Activated CD4-positive, alpha-beta T cell treated with anti-CD3 and anti-CD28 coated beads, Interleukin-2, Interleukin-4, amounts not matched to agents 100 ng/mL and 50 ng/mL, durations not matched to agents 16 hours and 8 hours (primary cell): Measurements from ENCODE around the gene CSTA.

Source experiments
- DNase-seq: peaks from one replicate; pipeline ENCODE4 v3.0.0-alpha.2; 2020; ENCODE audit warnings: low spot score

The CSTA gene

GRCh38 chr3:122322095-122323075 is 2.7 kb upstream of the CSTA start:
- peak; percentile 34 for DNase-seq

- no peak for DNase-seq
These were observed 721 bp downstream of the CSTA start for GRCh38 chr3:122325769-122326168.

DNA sequence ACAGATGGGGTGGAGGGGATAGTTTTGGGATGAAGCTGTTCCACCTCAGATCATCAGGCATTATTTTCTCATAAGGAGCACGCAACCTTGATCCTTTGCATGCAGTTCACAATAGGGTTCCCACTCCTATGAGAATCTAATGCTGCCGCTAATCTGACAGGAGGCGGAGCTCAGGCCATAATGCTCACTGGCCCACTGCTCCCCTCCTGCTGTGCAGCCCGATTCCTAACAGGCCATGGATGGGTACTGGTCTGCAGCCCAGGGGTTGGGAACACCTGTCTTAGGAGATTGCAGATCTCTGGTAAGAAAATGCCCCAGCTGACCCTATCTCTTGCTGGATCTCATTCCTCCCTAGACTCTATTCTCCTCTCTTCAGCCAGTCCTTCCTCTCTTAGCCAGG is 6.8 kb downstream of the CSTA start:
- no peak for DNase-seq

- no peak for DNase-seq
These were observed 7.5 kb downstream of the CSTA start for GRCh38 chr3:122332551-122332950.

- DNase-seq = no peak
These were observed 17.8 kb downstream of the CSTA start for GRCh38 chr3:122342803-122343202.

DNA sequence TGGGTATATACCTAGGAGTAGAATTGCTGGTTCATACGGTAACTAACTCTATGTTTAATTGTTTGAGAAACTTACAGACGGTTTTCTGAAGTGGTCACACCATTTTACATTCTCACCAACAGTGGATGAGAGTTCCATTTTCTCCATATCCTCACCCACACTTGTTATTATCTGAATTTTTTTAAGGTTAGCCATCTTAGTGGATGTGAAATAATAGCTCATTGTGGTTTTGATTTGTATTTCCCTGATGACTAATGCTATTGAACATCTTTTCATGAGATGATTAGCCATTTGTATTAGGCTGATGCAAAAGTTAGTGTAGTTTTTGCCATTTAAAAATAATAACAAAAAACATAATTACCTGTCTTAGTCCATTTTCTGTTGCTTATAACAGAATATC is 18.6 kb downstream of the CSTA start:
- DNase-seq = no peak

- DNase-seq = no peak
These were observed 24.1 kb downstream of the CSTA start for GRCh38 chr3:122349171-122349570.

GRCh38 chr3:122350814-122351418 is 25.9 kb downstream of the CSTA start:
- no peak for DNase-seq

DNA sequence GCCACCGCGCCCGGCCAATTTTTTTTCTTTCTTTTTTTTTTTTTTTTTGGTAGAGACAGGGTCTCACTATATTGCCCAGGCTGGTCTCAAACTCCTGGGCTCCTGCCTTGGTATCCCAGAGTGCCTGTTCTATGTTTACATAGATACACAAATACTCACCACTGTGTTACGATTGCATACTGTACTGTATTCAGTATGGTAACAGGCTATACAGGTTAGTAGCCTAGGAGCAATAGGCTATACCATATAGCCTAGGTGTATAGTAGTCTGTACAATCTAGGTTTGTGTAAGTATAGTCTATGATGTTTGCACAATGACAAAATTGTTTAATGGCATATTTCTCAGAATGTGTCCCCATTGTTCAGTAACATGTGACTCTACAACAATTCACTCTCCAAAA is 26.6 kb downstream of the CSTA start:
- DNase-seq = no peak

GRCh38 chr3:122353215-122353614 is 28.2 kb downstream of the CSTA start:
- no peak for DNase-seq

GRCh38 chr3:122353893-122354401 is 28.9 kb downstream of the CSTA start:
- DNase-seq = no peak

DNA sequence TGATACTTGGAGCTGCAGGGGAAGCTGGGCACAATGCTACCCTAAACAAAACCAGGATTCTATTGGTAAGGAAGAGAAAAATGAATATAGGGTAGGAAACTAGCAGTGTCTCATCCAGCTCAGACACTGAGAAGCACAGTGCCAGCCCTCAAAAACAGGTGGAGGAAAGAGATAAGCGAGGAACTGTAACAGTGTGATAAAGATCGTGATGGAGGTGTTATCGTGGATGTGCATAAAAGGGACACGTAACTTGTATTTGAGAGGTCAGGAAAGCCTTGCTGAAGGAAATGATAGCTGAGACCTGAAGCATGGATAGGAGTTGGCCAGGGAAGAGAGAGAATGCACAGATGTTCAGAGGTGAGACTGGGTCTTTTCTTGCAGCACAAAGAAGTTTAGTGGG is 30.6 kb downstream of the CSTA start:
- DNase-seq = no peak

- DNase-seq = no peak
These were observed 31.4 kb downstream of the CSTA start for GRCh38 chr3:122356402-122356801.

- no peak for DNase-seq
These were observed 33.0 kb downstream of the CSTA start for GRCh38 chr3:122357828-122358702.

- peak; percentile 5 for DNase-seq
These were observed 33.6 kb downstream of the CSTA start for GRCh38 chr3:122358703-122359032.

- DNase-seq = no peak
These were observed 37.0 kb downstream of the CSTA start for GRCh38 chr3:122362026-122362425.

DNA sequence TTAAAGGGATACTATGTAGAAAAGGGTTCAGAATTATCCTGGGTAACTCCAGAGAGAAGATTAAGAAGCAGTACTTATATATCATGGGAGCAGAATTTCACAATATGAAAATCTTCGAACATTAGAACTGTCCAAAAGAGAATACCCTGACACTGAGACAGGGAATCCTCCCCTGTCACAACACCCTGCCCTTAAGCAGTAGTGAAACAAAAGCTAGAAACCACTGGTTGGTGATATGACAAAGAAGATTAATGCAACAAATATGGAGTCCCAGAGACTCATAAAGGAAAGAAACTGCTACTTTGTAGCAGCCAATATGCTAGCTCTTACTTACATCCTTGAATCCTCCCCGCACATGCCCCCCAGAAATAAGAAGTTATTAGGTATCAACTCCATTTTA is 39.4 kb downstream of the CSTA start:
- DNase-seq = peak; percentile 23

GRCh38 chr3:122365073-122365472 is 40.0 kb downstream of the CSTA start:
- DNase-seq = peak; percentile 53

DNA sequence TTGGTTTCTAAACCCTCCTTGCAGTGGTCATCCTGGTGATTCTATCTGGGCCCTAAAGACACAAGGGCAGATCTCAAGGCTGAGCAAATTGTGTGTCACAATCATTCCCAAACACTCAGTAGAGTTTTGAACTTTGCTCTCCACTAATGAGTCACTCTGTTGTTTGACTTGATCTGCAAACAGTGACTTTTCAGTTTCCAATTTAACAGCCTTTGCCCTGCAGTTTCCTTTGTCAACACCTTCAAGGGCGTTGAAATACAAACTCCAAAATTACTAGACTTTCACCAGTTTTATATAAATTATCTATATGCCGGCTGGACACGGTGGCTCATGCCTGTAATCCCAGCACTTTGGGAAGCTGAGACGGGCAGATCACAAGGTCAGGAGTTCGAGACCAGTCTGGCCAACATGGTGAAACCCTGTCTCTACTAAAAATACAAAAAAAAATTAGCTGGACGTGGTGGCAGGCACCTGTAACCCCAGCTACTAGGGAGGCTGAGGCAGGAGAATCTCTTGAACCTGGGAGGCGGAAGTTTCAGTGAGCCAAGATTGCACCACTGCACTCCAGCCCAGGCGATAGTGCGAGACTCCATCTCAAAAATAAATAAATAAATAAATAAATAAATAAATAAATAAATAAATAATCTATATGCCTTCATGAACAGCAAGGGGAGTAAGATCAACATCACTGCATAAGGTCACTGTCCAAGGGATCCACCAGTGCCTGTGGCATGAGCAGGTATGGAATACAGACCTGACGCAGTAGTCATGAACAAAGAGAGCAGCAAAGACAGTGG is 40.7 kb downstream of the CSTA start:
- peak; percentile 85 for DNase-seq

- no peak for DNase-seq
These were observed 41.3 kb downstream of the CSTA start for GRCh38 chr3:122366379-122366749.

DNA sequence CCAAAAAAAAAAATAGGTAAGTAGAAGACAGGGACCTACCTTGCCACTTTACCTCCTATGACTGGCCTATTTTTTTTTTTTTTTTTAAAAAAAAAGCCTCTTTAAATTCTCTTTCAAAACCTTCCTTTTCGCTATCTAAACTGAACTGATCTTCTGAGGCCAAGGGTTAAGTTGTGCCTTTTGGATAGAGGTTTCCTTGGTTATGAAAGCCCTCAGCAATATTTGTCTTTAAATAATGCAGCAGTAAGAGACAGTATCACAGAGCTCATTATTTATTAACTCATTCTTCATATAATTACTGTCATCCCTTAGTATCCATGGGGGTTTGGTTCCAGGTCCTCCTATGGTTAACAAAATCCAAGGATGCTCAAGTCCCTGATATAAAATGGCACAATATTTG is 49.0 kb downstream of the CSTA start:
- DNase-seq = no peak

DNA sequence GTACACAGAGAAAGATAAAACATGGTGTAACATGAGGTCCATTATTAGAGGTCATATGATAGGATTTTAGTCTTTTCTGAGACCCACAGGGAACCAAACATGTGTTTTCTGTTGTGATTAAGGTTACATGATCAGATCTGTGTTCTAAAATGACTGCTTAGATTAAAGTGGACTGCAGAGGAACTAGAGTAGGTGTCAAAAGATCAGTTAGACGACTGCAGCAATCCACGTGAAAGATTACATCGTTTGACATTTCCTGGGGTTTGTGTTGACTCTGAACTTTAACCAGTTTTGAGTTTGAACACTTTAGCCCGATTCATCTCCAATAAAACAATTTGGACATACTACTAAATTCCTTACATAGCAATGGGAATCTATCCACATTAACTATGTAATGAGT is 52.9 kb downstream of the CSTA start:
- DNase-seq = no peak
